ENCODE results near the gene TAS1R1. TPM values are rescaled to one million over a fixed set of nuclear protein-coding genes. Genes with fewer than 3 reads are reported as not detected.
A peak's percentile ranks its signal among the peaks of the same experiment; 100 is the strongest.

TAS1R1 gene
- total and polyA plus RNA-seq, 10 of the 15 experiments (the other 5 are each of a cell fraction or from before 2014, with no cell fraction given): 0.03 to 0.06 (median 0.04) TPM; not detected in 7

GRCh38 chr1:6602669-6603237 is 47.6 kb downstream of the TAS1R1 start, which contains the start of gene KLHL21:
KLHL21 (minus strand) TSS chr1:6602869; CDS start chr1:6602817, 52 bp downstream.
- SMC1A ChIA-PET (ENCODE audit: uncharacterized antibody, unreplicated experiment): no interaction called here
- Histone ChIP-seq H3K27ac (ENCODE audit: control insufficient read depth, insufficient read depth) (peak within 1 kb of the TSS; percentile 79), H3K27me3 (replicated peaks in 1 of 2; ENCODE audit: control insufficient read depth in 2 of 2, insufficient read depth in 2 of 2, low read length in 1 of 2) (no peaks in the 10 kb centered on the region), H3K4me2 (ENCODE audit: control insufficient read depth, insufficient read depth) (peak within 1 kb of the TSS; percentile 100), H3K4me3 (peak within 1 kb of the TSS; percentile 94), H4K20me1 (ENCODE audit: control insufficient read depth, insufficient read depth) (no peaks in the 10 kb centered on the region), H3K36me3 (ENCODE audit: control insufficient read depth in 2 of 2, insufficient read depth in 2 of 2, low read length in 1 of 2) (peaks cover 2 to 3% of the 10 kb centered on the region in 2 experiments; a peak in 2 of 4 replicates), H3K79me2 (ENCODE audit: control insufficient read depth, insufficient read depth, low read length) (peaks cover 36% of the 10 kb centered on the region), H2AFZ (ENCODE audit: control insufficient read depth, low read depth, low read length) (peak within 1 kb of the TSS; percentile 70), H3K9me3 (replicated peaks; ENCODE audit: control insufficient read depth, insufficient read depth, low read length) (no peaks in the 10 kb centered on the region), H3K4me1 (ENCODE audit: control insufficient read depth, insufficient read depth, low read length) (peaks cover 13% of the 10 kb centered on the region), H3K9ac (ENCODE audit: control insufficient read depth, insufficient read depth, low read length) (peak within 1 kb of the TSS; percentile 84)
- BruUV-seq (replicated peaks): no TSS peak
- POLR2A ChIA-PET: interaction anchor here (0.9 to 1.3 kb wide), 3 partner anchors 9 to 23 kb away, joined by 3 to 10 read pairs (median 3); partner anchors contain the start of gene ZBTB48
- RAD21 ChIA-PET (ENCODE audit: unreplicated experiment): interaction anchor here (1.1 to 3.9 kb wide), 2 partner anchors 22 to 23 kb away, joined by 3 to 38 read pairs; partner anchors contain the start of gene ZBTB48
- in situ Hi-C loops (cut with MboI): no loop called here
- CTCF ChIA-PET: interaction anchor here (1.0 to 5.4 kb wide), 2 partner anchors 9 to 48 kb away, joined by 3 to 39 read pairs; partner anchors contain the start of genes NOL9 and TAS1R1
- no peak for FAIRE-seq
- peak; percentile 76 for ATAC-seq
- intact Hi-C loops (cut with micrococcal nuclease; ENCODE audit: unreplicated experiment): loop anchor here (1.0 kb wide), 1 partner anchor 11 kb away; the partner anchor contains the start of gene PHF13
- under 1% methylated on average over 53 of the region's 84 CpGs for WGBS (ENCODE audit: insufficient coverage, insufficient replicate concordance, low lambda C conversion rate, missing lambda C conversion rate)
- DNase-seq (ENCODE audit: low read depth, low spot score): no peak
- TF ChIP-seq TAF1 (IDR thresholded peaks at IDR 0.05; ENCODE audit: borderline replicate concordance, low read depth, low read length) (peak; percentile 23; the same call in 1 of the 2 replicates), DPF2 (IDR thresholded peaks at IDR 0.05) (peak; percentile 52), IKZF1 (conservative IDR thresholded peaks at IDR 0.05) (peak; percentile 81), POLR2A (IDR thresholded peaks at IDR 0.05; ENCODE audit: low read depth, low read length) (peak; percentile 83), SIN3A (IDR thresholded peaks at IDR 0.05; ENCODE audit: low read depth, low read length) (peak; percentile 8; the same call in 1 of the 2 replicates), RB1 (IDR thresholded peaks at IDR 0.05; ENCODE audit: borderline replicate concordance) (peak; percentile 40; the same call in 1 of the 2 replicates), SP1 (IDR thresholded peaks at IDR 0.05; ENCODE audit: low read depth, low read length) (no peak), NKRF (conservative IDR thresholded peaks at IDR 0.05) (peak; percentile 31; the same call in 1 of the 2 replicates), BHLHE40 (IDR thresholded peaks at IDR 0.05; ENCODE audit: borderline replicate concordance in 1 of 2, low read depth in 2 of 2, low read length in 1 of 2) (0 out of 4 replicates have a peak, but pooled peaks of 1 of the 2 experiments have one; percentile 38), EZH2 (IDR thresholded peaks at IDR 0.05; ENCODE audit: borderline replicate concordance, control insufficient read depth, low read depth, low read length) (no peak), RUNX3 (IDR thresholded peaks at IDR 0.05; ENCODE audit: low read length) (peak; percentile 21), POLR2AphosphoS2 (IDR thresholded peaks at IDR 0.05; ENCODE audit: low read depth, low read length) (peak; percentile 52; the same call in 1 of the 2 replicates), NR2F1 (conservative IDR thresholded peaks at IDR 0.05) (peak; percentile 42; the same call in 1 of the 2 replicates), NR2C1 (IDR thresholded peaks at IDR 0.05) (0 out of 2 replicates have a peak, but pooled peaks have one; percentile 5), NFIC (IDR thresholded peaks at IDR 0.05; ENCODE audit: low read depth, low read length) (no peak), PAX5 (IDR thresholded peaks at IDR 0.05; ENCODE audit: borderline replicate concordance, low read depth, low read length) (no peak), TCF12 (IDR thresholded peaks at IDR 0.05; ENCODE audit: low read depth, low read length) (no peak), EGR1 (IDR thresholded peaks at IDR 0.05; ENCODE audit: borderline replicate concordance in 1 of 2, low read depth in 2 of 2, low read length in 2 of 2) (peak in 1 of 2 experiments; percentile 91; a peak in 2 of 3 replicates), MXI1 (IDR thresholded peaks at IDR 0.05; ENCODE audit: low read depth, low read length) (no peak; the same call in 1 of the 2 replicates)

All from GM12878 (cell line).